DOHH2 (cell line): ENCODE results near the gene PNPLA2.

Experiments used
- H3F3A ChIP-seq: fragments of 200-600 bp; sonication (generic), shearing (Covaris generic); 2 replicates; pipeline ENCODE4 v1.6.0; 2016; ENCODE audit warnings: antibody characterized with exemption, mild to moderate bottlenecking; ENCODE audit not compliant: control insufficient read depth, insufficient read depth
- H3K27ac ChIP-seq: fragments of 200-600 bp; sonication (generic); 2 replicates; pipeline ENCODE4 v1.5.1; 2014; ENCODE audit warnings: low read depth, mild to moderate bottlenecking, low read length, moderate library complexity
- H3K27me3 ChIP-seq: fragments of 200-600 bp; sonication (generic); 2 replicates; pipeline ENCODE4 v1.6.1; 2014; ENCODE audit warnings: mild to moderate bottlenecking, low read length, mixed read lengths; ENCODE audit not compliant: control insufficient read depth
- H3K36me3 ChIP-seq: fragments of 200-600 bp; sonication (generic); 2 replicates; pipeline ENCODE4 v1.6.1; 2014; ENCODE audit warnings: mild to moderate bottlenecking, low read length, moderate library complexity, mixed read lengths; ENCODE audit not compliant: control insufficient read depth
- H3K4me1 ChIP-seq: fragments of 200-600 bp; sonication (generic); 2 replicates; pipeline ENCODE4 v1.6.1; 2014; ENCODE audit warnings: mild to moderate bottlenecking, low read length, mixed read lengths; ENCODE audit not compliant: control insufficient read depth
- H3K4me2 ChIP-seq: fragments of 200-600 bp; sonication (generic); 2 replicates; pipeline ENCODE4 v1.6.0; 2014; ENCODE audit warnings: mild to moderate bottlenecking, low read length, moderate library complexity
- H3K4me3 ChIP-seq: fragments of 200-600 bp; sonication (generic); 2 replicates; pipeline ENCODE4 v1.5.1; 2014; ENCODE audit warnings: mild to moderate bottlenecking, low read length, mixed read lengths
- H3K79me2 ChIP-seq: fragments of 200-600 bp; sonication (generic); 2 replicates; pipeline ENCODE4 v1.6.1; 2014; ENCODE audit warnings: mild to moderate bottlenecking, low read length, mixed read lengths; ENCODE audit not compliant: control insufficient read depth
- H3K9me2 ChIP-seq: fragments of 200-600 bp; sonication (generic); replicated peaks from 2 replicates; pipeline ENCODE4 v1.6.1; 2014; ENCODE audit warnings: mild to moderate bottlenecking, low read length, mixed read lengths; ENCODE audit not compliant: control insufficient read depth
- H3K9me3 ChIP-seq: fragments of 200-600 bp; sonication (generic); 2 replicates; pipeline ENCODE4 v1.6.1; 2014; ENCODE audit warnings: antibody characterized with exemption, low read length, mixed read lengths; ENCODE audit not compliant: control insufficient read depth, insufficient read depth
- H4K20me1 ChIP-seq: fragments of 200-600 bp; sonication (generic); 2 replicates; pipeline ENCODE4 v1.6.0; 2014; ENCODE audit warnings: low read depth, mild to moderate bottlenecking, antibody characterized with exemption, low read length, moderate library complexity; ENCODE audit not compliant: control insufficient read depth, insufficient read depth
- CTCF ChIP-seq: fragments of 200-600 bp; sonication (generic); IDR thresholded peaks from one replicate; pipeline ENCODE4 v1.5.1; 2014; ENCODE audit warnings: antibody characterized with exemption, mild to moderate bottlenecking, low read depth, low read length; ENCODE audit not compliant: poor library complexity, severe bottlenecking
- EZH2phosphoT487 ChIP-seq: fragments of 200-600 bp; sonication (generic); IDR thresholded peaks from 2 replicates; pipeline ENCODE4 v1.6.1; 2017; ENCODE audit warnings: borderline replicate concordance, mild to moderate bottlenecking, antibody characterized with exemption, low read length, moderate library complexity, mixed read lengths

Gene PNPLA2

GRCh38 chr11:818396-819128 is at the start of gene PNPLA2:
PNPLA2 (plus strand) TSS chr11:818914; CDS start chr11:819719, 805 bp downstream.
- TF ChIP-seq CTCF, result no peak
- TF ChIP-seq EZH2phosphoT487, result no peak
- Histone ChIP-seq H3K4me2 (peak within 1 kb of the TSS; percentile 83), H3K4me1 (peaks cover 20% of the 10 kb centered on the region), H3K79me2 (peaks cover 16% of the 10 kb centered on the region), H3K9me2 (no peaks in the 10 kb centered on the region), H3K4me3 (peak within 1 kb of the TSS; percentile 73), H3K9me3 (no peaks in the 10 kb centered on the region), H3F3A (peaks cover 26% of the 10 kb centered on the region), H4K20me1 (peaks cover 11% of the 10 kb centered on the region), H3K27ac (peak within 1 kb of the TSS; percentile 44), H3K27me3 (no peaks in the 10 kb centered on the region), H3K36me3 (peaks cover 18% of the 10 kb centered on the region)

GRCh38 chr11:769887-770641 is 48.6 kb upstream of the PNPLA2 start:
- Histone ChIP-seq H3K4me1 (no peaks in the 10 kb centered on the region; the same call in 1 of the 2 replicates), H4K20me1 (peaks cover 3% of the 10 kb centered on the region; the same call in 1 of the 2 replicates), H3K9me2 (no peaks in the 10 kb centered on the region), H3K79me2 (peaks cover 28% of the 10 kb centered on the region), H3K4me3 (no peak overlapping the region), H3K27me3 (no peaks in the 10 kb centered on the region), H3K9me3 (no peaks in the 10 kb centered on the region), H3K4me2 (no peak overlapping the region), H3F3A (peaks cover 9% of the 10 kb centered on the region), H3K27ac (no peak overlapping the region), H3K36me3 (peaks cover 76% of the 10 kb centered on the region)
- no peak for TF ChIP-seq CTCF
- TF ChIP-seq EZH2phosphoT487, result no peak

GRCh38 chr11:770642-771616 is 47.8 kb upstream of the PNPLA2 start:
- peaks cover 36% of the 10 kb centered on the region for H3K79me2 ChIP-seq
- H3K4me2 ChIP-seq, result no peak overlapping the region
- no peak overlapping the region for H3K4me3 ChIP-seq
- TF ChIP-seq CTCF (no peak), EZH2phosphoT487 (no peak)
- no peaks in the 10 kb centered on the region for H3K9me2 ChIP-seq
- peaks cover 3% of the 10 kb centered on the region; the same call in 1 of the 2 replicates for H4K20me1 ChIP-seq
- no peaks in the 10 kb centered on the region for H3K27me3 ChIP-seq
- no peaks in the 10 kb centered on the region for H3K9me3 ChIP-seq
- peaks cover 72% of the 10 kb centered on the region for H3K36me3 ChIP-seq
- peaks cover 6% of the 10 kb centered on the region for H3K4me1 ChIP-seq
- no peak overlapping the region for H3K27ac ChIP-seq
- peaks cover 9% of the 10 kb centered on the region for H3F3A ChIP-seq
